HCT116 (cell line): Measurements from ENCODE around the gene ERICH3. TPM values are rescaled to one million over a fixed set of nuclear protein-coding genes. Genes with fewer than 3 reads are reported as not detected.

Source experiments
- ATAC-seq: fragments of 200-7000 bp; cut with Tn5 transposase; 2 replicates; pipeline ENCODE4 v1.9.1; 2020; ENCODE audit warnings: mild to moderate bottlenecking, moderate library complexity
- BruUV-seq: library from RNA; stranded (reverse); fragments of 400-500 nt; replicated peaks from 2 replicates; lab custom pipeline; 2021; lab: Mats Ljungman, UMichigan
- CTCF ChIA-PET: fragments of 300-600 bp; sonication (Branson Sonifier 250); formaldehyde crosslinking; loops from one replicate; lab custom pipeline; 2021; ENCODE audit warnings: antibody characterized with exemption; lab: Charles Lee
- POLR2A ChIA-PET: fragments of 300-600, 350-600 bp; sonication (Branson Sonifier 250); formaldehyde crosslinking; loops from one replicate; lab custom pipeline; 2021; ENCODE audit warnings: antibody characterized with exemption; lab: Charles Lee
- RAD21 ChIA-PET, 2 experiments: fragments of 300-600 bp; sonication (Branson Sonifier 250); formaldehyde crosslinking; loops; one replicate each; lab custom pipeline; 2023; ENCODE audit warnings: low total read pairs in 2 of 2; ENCODE audit not compliant: uncharacterized antibody in 2 of 2, unreplicated experiment in 2 of 2, low non-redundant PET in 1 of 2; lab: Charles Lee
- DNase-seq: peaks from one replicate; pipeline ENCODE4 v3.0.0-alpha.2; 2010; ENCODE audit warnings: low read depth, low spot score
- H2AFZ ChIP-seq: fragments of 200-600 bp; shearing (Covaris generic), sonication (generic); 2 replicates; pipeline ENCODE4 v1.6.1; 2017; ENCODE audit warnings: low read depth, mixed run types, mixed read lengths, antibody characterized with exemption, low read length; ENCODE audit not compliant: poor library complexity, severe bottlenecking
- H3K27ac ChIP-seq: 2 replicates; pipeline ENCODE4 v1.5.1; 2012; ENCODE audit warnings: low read depth, low read length
- H3K27me3 ChIP-seq: fragments of 200-600 bp; sonication (generic); 2 replicates; pipeline ENCODE4 v1.6.1; 2016; ENCODE audit warnings: mixed run types, low read length, mixed read lengths; ENCODE audit not compliant: insufficient read depth
- H3K36me3 ChIP-seq, 2 experiments: fragments of 200-500 bp in 1 of 2; fragments of 200-600 bp in 1 of 2; sonication (Bioruptor generic) in 1 of 2; sonication (generic) in 1 of 2; 2 replicates each; pipeline versions ENCODE4 v1.5.1 to v1.6.1; 2014 to 2016; ENCODE audit warnings: low read length in 2 of 2, inconsistent platforms in 1 of 2, mixed read lengths in 1 of 2, mixed run types in 1 of 2; ENCODE audit not compliant: insufficient read depth in 2 of 2, control insufficient read depth in 1 of 2
- H3K4me1 ChIP-seq, 2 experiments: fragments of 200-600 bp in 1 of 2; sonication (generic) in 1 of 2; 2 replicates each; pipeline versions ENCODE4 v1.5.1 to v1.6.1; 2012 to 2017; ENCODE audit warnings: low read length in 2 of 2, inconsistent platforms in 1 of 2, mild to moderate bottlenecking in 1 of 2, mixed read lengths in 1 of 2, mixed run types in 1 of 2, moderate library complexity in 1 of 2; ENCODE audit not compliant: insufficient read depth in 2 of 2, control insufficient read depth in 1 of 2
- H3K4me2 ChIP-seq: fragments of 200-600 bp; sonication (generic); 2 replicates; pipeline ENCODE4 v1.6.1; 2017; ENCODE audit warnings: mixed run types, low read length, mixed read lengths
- H3K4me3 ChIP-seq, 2 experiments: fragments of 200-600 bp in 1 of 2; sonication (generic) in 1 of 2; replicated peaks in 1 of 2; 2 replicates each; pipeline ENCODE4 v1.5.1; 2011 to 2016; ENCODE audit warnings: low read length in 2 of 2, control low read depth in 1 of 2, low read depth in 1 of 2, mild to moderate bottlenecking in 1 of 2, mixed read lengths in 1 of 2, mixed run types in 1 of 2
- H3K79me2 ChIP-seq: fragments of 200-600 bp; sonication (generic); 2 replicates; pipeline ENCODE4 v1.6.1; 2017; ENCODE audit warnings: mild to moderate bottlenecking, mixed run types, low read length, moderate library complexity, mixed read lengths; ENCODE audit not compliant: insufficient read depth
- H3K9ac ChIP-seq: fragments of 200-600 bp; sonication (generic); 2 replicates; pipeline ENCODE4 v1.6.1; 2016; ENCODE audit warnings: low read length, mixed read lengths
- H3K9me2 ChIP-seq: fragments of 200-600 bp; sonication (generic), shearing (Covaris generic); 2 replicates; pipeline ENCODE4 v1.6.1; 2017; ENCODE audit warnings: mixed run types, mild to moderate bottlenecking, moderate library complexity; ENCODE audit not compliant: insufficient read depth
- H3K9me3 ChIP-seq, 2 experiments: fragments of 200-500 bp in 1 of 2; fragments of 200-600 bp in 1 of 2; sonication (Bioruptor generic) in 1 of 2; sonication (generic) in 1 of 2; 2 replicates each; pipeline ENCODE4 v1.6.1; 2014 to 2017; ENCODE audit warnings: low read length in 2 of 2, mixed read lengths in 2 of 2, inconsistent platforms in 1 of 2, low read depth in 1 of 2, mild to moderate bottlenecking in 1 of 2, mixed run types in 1 of 2, moderate library complexity in 1 of 2; ENCODE audit not compliant: control insufficient read depth in 1 of 2, insufficient read depth in 1 of 2
- H4K20me1 ChIP-seq: fragments of 200-600 bp; sonication (generic), shearing (Covaris generic); 2 replicates; pipeline ENCODE4 v1.6.1; 2017; ENCODE audit warnings: mixed run types, mild to moderate bottlenecking, moderate library complexity; ENCODE audit not compliant: insufficient read depth
- ATF3 ChIP-seq: IDR thresholded peaks from 2 replicates; pipeline ENCODE4 v1.6.1; 2012
- EZH2 ChIP-seq: fragments of 200-600 bp; sonication (generic); IDR thresholded peaks from 2 replicates; pipeline ENCODE4 v1.6.1; 2017; ENCODE audit warnings: antibody characterized with exemption, mixed run types
- EZH2phosphoT487 ChIP-seq: fragments of 200-600 bp; IDR thresholded peaks from 2 replicates; pipeline ENCODE4 v1.6.1; 2018; ENCODE audit warnings: antibody characterized with exemption, borderline replicate concordance
- RAD21 ChIP-seq: IDR thresholded peaks from 2 replicates; pipeline ENCODE4 v1.6.1; 2012; ENCODE audit warnings: low read depth, mild to moderate bottlenecking
- REST ChIP-seq: IDR thresholded peaks from 2 replicates; pipeline ENCODE4 v1.6.1; 2012; ENCODE audit warnings: low read depth
- SRF ChIP-seq: IDR thresholded peaks from 2 replicates; pipeline ENCODE4 v1.6.1; 2012; ENCODE audit warnings: low read depth
- TCF7L2 ChIP-seq: IDR thresholded peaks from 2 replicates; pipeline ENCODE4 v1.7.0; 2011; ENCODE audit warnings: borderline replicate concordance, inconsistent platforms; ENCODE audit not compliant: insufficient read depth, insufficient read length; ENCODE audit errors: extremely low read depth
- ZBTB33 ChIP-seq: IDR thresholded peaks from 2 replicates; pipeline ENCODE4 v1.6.1; 2011; ENCODE audit warnings: mild to moderate bottlenecking, low read length, moderate library complexity; ENCODE audit not compliant: insufficient replicate concordance; ENCODE audit errors: extremely low read depth
- intact Hi-C: fragments of 100-400 bp; cut with micrococcal nuclease; formaldehyde crosslinking; loops from 2 replicates; pipeline ENCODE4 v1.10.0; 2022
- total RNA-seq: library from RNA; stranded (reverse); gene quantifications from one replicate; pipeline ENCODE4 v1.2.1, GENCODE V29; 2021; ENCODE audit not compliant: unreplicated experiment

The ERICH3 gene
- total RNA-seq, 1 experiment from 2014 or later, result not detected

- H2AFZ ChIP-seq, result no peak overlapping the region
- BruUV-seq, result no TSS peak
- H3K9ac ChIP-seq, result no peak overlapping the region
- H3K9me2 ChIP-seq, result no peaks in the 10 kb centered on the region
- TF ChIP-seq ATF3 (no peak), TCF7L2 (no peak), ZBTB33 (no peak)
- H3K4me2 ChIP-seq, result no peak overlapping the region
- intact Hi-C loops, result loop anchor here (10.0 kb wide), 1 partner anchor 177 kb away; no protein-coding TSS in a partner anchor
- no peak for DNase-seq
- CTCF ChIA-PET, result no interaction called here
- no peaks in the 10 kb centered on the region for H4K20me1 ChIP-seq
- no peaks in the 10 kb centered on the region for H3K4me1 ChIP-seq
- RAD21 ChIA-PET, result no interaction called here
- peaks cover 18% of the 10 kb centered on the region for H3K27me3 ChIP-seq
- H3K9me3 ChIP-seq, result no peaks in the 10 kb centered on the region
- H3K36me3 ChIP-seq, result no peaks in the 10 kb centered on the region
- POLR2A ChIA-PET, result no interaction called here
- H3K27ac ChIP-seq, result no peak overlapping the region
- no peak for ATAC-seq
- no peak overlapping the region for H3K4me3 ChIP-seq
- no peaks in the 10 kb centered on the region for H3K79me2 ChIP-seq
These were observed 7.9 kb upstream of the ERICH3 start for GRCh38 chr1:74681449-74681848.

- no peak overlapping the region for H3K4me2 ChIP-seq
- ATAC-seq (no peak), DNase-seq (no peak)
- POLR2A ChIA-PET, result no interaction called here
- no peak overlapping the region for H3K4me3 ChIP-seq
- H3K36me3 ChIP-seq, result no peaks in the 10 kb centered on the region
- TF ChIP-seq EZH2 (no peak), SRF (no peak), TCF7L2 (no peak), REST (no peak), EZH2phosphoT487 (no peak), RAD21 (no peak)
- RAD21 ChIA-PET, result no interaction called here
- H3K27me3 ChIP-seq, result peaks cover 20% of the 10 kb centered on the region
- no TSS peak for BruUV-seq
- no peaks in the 10 kb centered on the region for H4K20me1 ChIP-seq
- intact Hi-C loops, result loop anchor here (10.0 kb wide), 1 partner anchor 176 kb away; no protein-coding TSS in a partner anchor
- no peak overlapping the region for H3K27ac ChIP-seq
- no peaks in the 10 kb centered on the region for H3K9me3 ChIP-seq
- no peaks in the 10 kb centered on the region for H3K79me2 ChIP-seq
- H3K9ac ChIP-seq, result no peak overlapping the region
- CTCF ChIA-PET, result no interaction called here
- H2AFZ ChIP-seq, result no peak overlapping the region
- H3K9me2 ChIP-seq, result no peaks in the 10 kb centered on the region
- H3K4me1 ChIP-seq, result no peaks in the 10 kb centered on the region
These were observed 7.4 kb upstream of the ERICH3 start for GRCh38 chr1:74681001-74681400.
